RWPE2 (cell line): ENCODE data around the gene TRERF1.

Experiments used
- ATAC-seq: fragments of 200-7000 bp; cut with Tn5 transposase; 3 replicates; pipeline ENCODE4 v1.9.1; 2021; ENCODE audit warnings: low read depth
- DNase-seq: peaks from one replicate; pipeline ENCODE4 v3.0.0-alpha.2; 2020; ENCODE audit warnings: low spot score
- H3K27ac ChIP-seq: fragments of 450-650 bp; 2 replicates; pipeline ENCODE4 v1.5.1; 2017; ENCODE audit warnings: mild to moderate bottlenecking; ENCODE audit not compliant: poor library complexity, severe bottlenecking
- H3K27me3 ChIP-seq: fragments of 250-450 bp; sonication (Bioruptor Pico); 2 replicates; pipeline ENCODE4 v1.5.1; 2021; ENCODE audit warnings: mild to moderate bottlenecking, moderate library complexity; ENCODE audit not compliant: insufficient read depth, poor library complexity, severe bottlenecking
- H3K36me3 ChIP-seq: fragments of 250-450 bp; sonication (Bioruptor Pico); 2 replicates; pipeline ENCODE4 v1.5.1; 2020; ENCODE audit warnings: low read depth, mild to moderate bottlenecking, moderate library complexity
- H3K4me1 ChIP-seq: fragments of 250-450 bp; sonication (Bioruptor Pico); 2 replicates; pipeline ENCODE4 v1.5.1; 2021; ENCODE audit warnings: mild to moderate bottlenecking, moderate library complexity; ENCODE audit not compliant: insufficient read depth, poor library complexity, severe bottlenecking
- H3K4me3 ChIP-seq: fragments of 250-450 bp; sonication (Bioruptor Pico); 2 replicates; pipeline ENCODE4 v1.5.1; 2021; ENCODE audit warnings: mild to moderate bottlenecking, moderate library complexity; ENCODE audit not compliant: severe bottlenecking
- H3K9me3 ChIP-seq: fragments of 250-450 bp; sonication (Bioruptor Pico); 2 replicates; pipeline ENCODE4 v1.5.1; 2021; ENCODE audit warnings: mild to moderate bottlenecking, moderate library complexity; ENCODE audit not compliant: severe bottlenecking
- CTCF ChIP-seq: fragments of 450-650 bp; IDR thresholded peaks from one replicate; pipeline ENCODE4 v1.5.1; 2017; ENCODE audit warnings: mild to moderate bottlenecking, moderate library complexity; ENCODE audit not compliant: poor library complexity, severe bottlenecking

Gene TRERF1

GRCh38 chr6:42263165-42263728 lies 188.5 kb downstream of the TRERF1 start:
- DNase-seq (no peak), ATAC-seq (no peak)
- no peaks in the 10 kb centered on the region for H3K9me3 ChIP-seq
- H3K4me3 ChIP-seq: no peak overlapping the region
- H3K4me1 ChIP-seq: no peaks in the 10 kb centered on the region
- no peaks in the 10 kb centered on the region for H3K27me3 ChIP-seq
- H3K36me3 ChIP-seq: peaks cover 31% of the 10 kb centered on the region
- TF ChIP-seq CTCF: no peak
- no peak overlapping the region for H3K27ac ChIP-seq

- peak; percentile 75 for TF ChIP-seq CTCF
- Histone ChIP-seq H3K27me3 (no peaks in the 10 kb centered on the region), H3K36me3 (peaks cover 47% of the 10 kb centered on the region), H3K9me3 (no peaks in the 10 kb centered on the region), H3K4me1 (no peaks in the 10 kb centered on the region), H3K4me3 (no peak overlapping the region), H3K27ac (no peak overlapping the region)
- peak; percentile 35; the same call in 2 of the 3 replicates for ATAC-seq
- no peak for DNase-seq
Observed at GRCh38 chr6:42260972-42261371, 190.8 kb downstream of the TRERF1 start.

GRCh38 chr6:42260396-42260888 lies 191.3 kb downstream of the TRERF1 start:
- peak; percentile 10; the same call in 1 of the 3 replicates for ATAC-seq
- H3K4me1 ChIP-seq: no peaks in the 10 kb centered on the region
- no peaks in the 10 kb centered on the region for H3K27me3 ChIP-seq
- no peak for DNase-seq
- peaks cover 49% of the 10 kb centered on the region for H3K36me3 ChIP-seq
- H3K9me3 ChIP-seq: no peaks in the 10 kb centered on the region
- no peak overlapping the region for H3K4me3 ChIP-seq
- no peak overlapping the region for H3K27ac ChIP-seq
- TF ChIP-seq CTCF: no peak

GRCh38 chr6:42259841-42260395 lies 191.8 kb downstream of the TRERF1 start:
- no peak overlapping the region for H3K27ac ChIP-seq
- H3K4me3 ChIP-seq: no peak overlapping the region
- H3K27me3 ChIP-seq: no peaks in the 10 kb centered on the region
- ATAC-seq: no peak
- no peaks in the 10 kb centered on the region for H3K4me1 ChIP-seq
- no peaks in the 10 kb centered on the region for H3K9me3 ChIP-seq
- peaks cover 51% of the 10 kb centered on the region for H3K36me3 ChIP-seq
- no peak for DNase-seq
- no peak for TF ChIP-seq CTCF

- DNase-seq (no peak), ATAC-seq (no peak)
- peaks cover 57% of the 10 kb centered on the region for H3K36me3 ChIP-seq
- H3K4me3 ChIP-seq: no peak overlapping the region
- H3K27ac ChIP-seq: no peak overlapping the region
- no peak for TF ChIP-seq CTCF
- no peaks in the 10 kb centered on the region for H3K27me3 ChIP-seq
- no peaks in the 10 kb centered on the region for H3K4me1 ChIP-seq
- no peaks in the 10 kb centered on the region for H3K9me3 ChIP-seq
Observed at GRCh38 chr6:42259286-42259685, 192.4 kb downstream of the TRERF1 start.
